Measurements from ENCODE around the gene PLEKHG1. TPM values are rescaled to one million over a fixed set of nuclear protein-coding genes. Genes with fewer than 3 reads are reported as not detected.

Gene PLEKHG1
- total RNA-seq, 1 experiment from 2014 or later = 2.7 TPM

GRCh38 chr6:150596439-150596838 lies 3.2 kb upstream of the PLEKHG1 start:
- peaks cover 14% of the 10 kb centered on the region for H3K4me1 Mint-ChIP-seq
- H3K36me3 Mint-ChIP-seq = no peaks in the 10 kb centered on the region
- peaks cover 38% of the 10 kb centered on the region for H3K27me3 Mint-ChIP-seq (ENCODE audit: low read depth)
- no peak for DNase-seq (ENCODE audit: low spot score)
- ATAC-seq = no peak
- ChIA-PET CTCF (no interaction called here), POLR2A (no interaction called here)
- H3K9me3 Mint-ChIP-seq = no peaks in the 10 kb centered on the region
- TF ChIP-seq CDX4 (CRISPR knock-in tag; IDR thresholded peaks at IDR 0.05; ENCODE audit: borderline replicate concordance) (no peak), E2F5 (CRISPR knock-in tag; IDR thresholded peaks at IDR 0.05) (no peak), PRDM15 (CRISPR knock-in tag; IDR thresholded peaks at IDR 0.05) (no peak), ATF3 (CRISPR knock-in tag; conservative IDR thresholded peaks at IDR 0.05) (no peak), ZBTB43 (CRISPR knock-in tag; IDR thresholded peaks at IDR 0.05) (no peak), MXD4 (CRISPR knock-in tag; IDR thresholded peaks at IDR 0.05; ENCODE audit: borderline replicate concordance) (no peak), NR2C2 (CRISPR knock-in tag; IDR thresholded peaks at IDR 0.05) (no peak), ETV6 (CRISPR knock-in tag; IDR thresholded peaks at IDR 0.05) (no peak), FOXP4 (CRISPR knock-in tag; IDR thresholded peaks at IDR 0.05) (no peak), ZNF138 (CRISPR knock-in tag; conservative IDR thresholded peaks at IDR 0.05) (no peak), HMGA2 (CRISPR knock-in tag; IDR thresholded peaks at IDR 0.05) (no peak), PREB (CRISPR knock-in tag; IDR thresholded peaks at IDR 0.05; ENCODE audit: borderline replicate concordance) (no peak), FOXJ3 (CRISPR knock-in tag; IDR thresholded peaks at IDR 0.05; ENCODE audit: borderline replicate concordance) (no peak), CTCF (IDR thresholded peaks at IDR 0.05) (no peak), ZNF232 (CRISPR knock-in tag; IDR thresholded peaks at IDR 0.05) (no peak), ZBTB21 (CRISPR knock-in tag; IDR thresholded peaks at IDR 0.05; ENCODE audit: borderline replicate concordance) (no peak), SMAD4 (CRISPR knock-in tag; IDR thresholded peaks at IDR 0.05) (no peak), ZMAT4 (CRISPR knock-in tag; IDR thresholded peaks at IDR 0.05) (no peak)
- H3K4me3 Mint-ChIP-seq = no peak overlapping the region
- H3K27ac Mint-ChIP-seq = no peak overlapping the region

Measured in WTC11 (cell line).